Measurements from ENCODE around the gene KCNAB1.
A peak's percentile ranks its signal among the peaks of the same experiment; 100 is the strongest.

GRCh38 chr3:156307704-156308103 is 187.3 kb downstream of the KCNAB1 start:
- TF ChIP-seq CTCF (IDR thresholded peaks at IDR 0.05; ENCODE audit: extremely low read depth in 1 of 2, insufficient read depth in 1 of 2, low read depth in 1 of 2, low read length in 2 of 2) (no peak), POLR2AphosphoS5 (IDR thresholded peaks at IDR 0.05; ENCODE audit: insufficient read depth, low read depth, low read length) (peak; percentile 35), POLR2A (IDR thresholded peaks at IDR 0.05; ENCODE audit: low read depth, low read length) (no peak), JUN (IDR thresholded peaks at IDR 0.05; ENCODE audit: borderline replicate concordance, insufficient read depth, insufficient read length, low read depth) (peak; percentile 44), EZH2 (IDR thresholded peaks at IDR 0.05; ENCODE audit: borderline replicate concordance, low read depth, low read length, severe bottlenecking) (no peak), GATA2 (IDR thresholded peaks at IDR 0.05; ENCODE audit: insufficient read depth, insufficient read length, low read depth, low read length) (no peak), MAX (IDR thresholded peaks at IDR 0.05; ENCODE audit: insufficient read depth, insufficient read length) (no peak)

Data from endothelial cell of umbilical vein (primary cell).